ENCODE results near the gene MOGAT2. TPM values are rescaled to one million over a fixed set of nuclear protein-coding genes. Genes with fewer than 3 reads are reported as not detected.
"Not testable (repeated sequence)": the region's sequence is repeated elsewhere in the genome, so short reads cannot be mapped to it uniquely, and the experiment has no call there.

Gene MOGAT2
- under 1 TPM in 1 of 10 donors, not detected in 9; 0.08 TPM for polyA plus RNA-seq (ENCODE audit: insufficient read length in 10 of 10)
- long read RNA-seq, donor 1: 0 reads
- long read RNA-seq, donor 2: 0 reads
- long read RNA-seq, donor 3: 0 reads
- long read RNA-seq, donor 4: 0 reads
- long read RNA-seq, donor 5, partial matches to known transcripts: 0 of 1 reads
- long read RNA-seq, donor 5, other reads (novel, unspliced or antisense): 0 of 1 reads
- long read RNA-seq, donor 6: 0 reads
- long read RNA-seq, donor 7: 0 reads
- long read RNA-seq, donor 8: 0 reads
- long read RNA-seq, donor 9: 0 reads

DNA sequence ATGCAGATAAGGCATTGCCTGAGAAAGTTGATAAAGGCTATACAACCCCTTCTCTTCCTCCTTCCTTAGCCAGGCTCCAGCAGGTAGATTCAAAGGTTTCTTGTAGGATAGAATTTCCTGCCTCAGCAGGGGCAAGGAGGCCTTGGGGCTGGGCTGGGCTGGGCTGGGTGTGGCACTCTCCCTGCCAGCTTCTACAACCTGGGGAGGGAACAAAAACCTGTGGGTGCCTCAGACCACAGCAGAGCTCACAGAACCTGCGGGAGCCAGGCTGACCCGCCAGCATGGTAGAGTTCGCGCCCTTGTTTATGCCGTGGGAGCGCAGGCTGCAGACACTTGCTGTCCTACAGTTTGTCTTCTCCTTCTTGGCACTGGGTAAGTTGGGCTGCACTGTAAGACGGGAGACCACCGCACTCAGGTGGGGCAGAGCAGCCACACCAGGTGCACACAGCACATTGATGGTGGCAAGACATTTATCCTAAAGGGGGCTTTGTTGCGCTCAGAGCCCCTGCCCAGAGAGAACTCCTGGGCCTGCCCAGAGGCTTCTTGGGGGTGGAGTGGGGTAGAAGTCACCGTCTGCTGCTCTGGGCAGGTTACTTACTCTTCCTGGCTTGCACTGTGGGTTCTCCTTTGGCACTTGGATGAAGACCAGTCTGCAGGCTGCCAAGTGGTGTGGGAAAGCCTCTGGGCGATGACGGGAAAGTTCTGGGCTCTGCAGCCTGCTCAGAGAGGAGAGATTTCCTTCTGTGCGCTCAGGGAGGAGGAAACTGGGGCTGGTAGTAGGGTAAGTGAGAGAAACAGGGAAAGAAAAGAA is at the start of gene MOGAT2:
Gene MOGAT2 (plus strand): TSS at position 231 of the 811 bp plus-strand sequence. CDS start 51 bp downstream, at position 282.
- DNase-seq: no peak

DNA sequence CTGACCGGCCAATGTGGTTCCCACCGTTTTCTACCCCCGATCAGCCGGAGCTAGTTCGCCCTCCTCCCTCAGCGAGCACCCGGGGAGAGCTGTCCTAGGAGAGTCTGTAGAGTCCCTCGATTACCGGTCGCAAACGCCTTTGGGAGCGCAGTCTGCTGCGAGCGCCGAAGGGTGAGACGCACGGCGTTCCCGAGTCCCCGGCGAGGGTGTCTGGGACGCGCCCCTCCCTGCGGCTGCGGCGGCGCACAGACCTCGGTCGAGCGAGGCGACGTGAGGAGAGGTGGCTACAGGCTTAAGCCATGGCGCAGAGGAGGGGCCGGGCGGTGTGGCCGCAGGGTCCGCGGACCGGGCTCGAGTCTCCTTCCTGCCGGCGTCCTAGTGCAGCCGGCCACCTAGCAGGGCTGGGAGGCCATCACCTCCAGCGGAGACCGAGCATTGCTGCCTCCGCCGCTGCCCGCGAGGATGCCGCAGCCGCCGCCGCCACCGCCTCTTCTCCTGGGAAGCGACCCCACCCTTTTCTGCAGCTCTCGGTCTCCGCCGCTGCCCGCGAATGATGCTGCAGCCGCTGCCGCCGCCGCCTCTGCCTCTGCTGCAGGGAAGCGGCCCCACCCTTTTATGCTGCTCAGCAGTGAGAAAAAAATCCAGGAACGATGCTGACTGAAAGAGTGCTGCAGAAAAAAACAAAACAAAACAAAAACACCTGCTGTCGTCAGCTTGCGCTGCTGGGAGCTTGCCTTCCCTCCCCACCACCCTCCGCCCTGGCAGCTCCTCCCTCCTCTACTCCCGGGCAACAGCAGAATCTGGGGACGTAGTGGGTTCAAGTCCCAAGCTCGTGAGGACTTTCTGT is 49.0 kb upstream of the MOGAT2 start, which contains the start of gene MAP6:
Gene MAP6 (minus strand): TSS at position 588 of the 847 bp plus-strand sequence. CDS start 669 bp downstream, outside the sequence.
- peak in 2 of 3 donors; percentile 12 to 71 for DNase-seq

DNA sequence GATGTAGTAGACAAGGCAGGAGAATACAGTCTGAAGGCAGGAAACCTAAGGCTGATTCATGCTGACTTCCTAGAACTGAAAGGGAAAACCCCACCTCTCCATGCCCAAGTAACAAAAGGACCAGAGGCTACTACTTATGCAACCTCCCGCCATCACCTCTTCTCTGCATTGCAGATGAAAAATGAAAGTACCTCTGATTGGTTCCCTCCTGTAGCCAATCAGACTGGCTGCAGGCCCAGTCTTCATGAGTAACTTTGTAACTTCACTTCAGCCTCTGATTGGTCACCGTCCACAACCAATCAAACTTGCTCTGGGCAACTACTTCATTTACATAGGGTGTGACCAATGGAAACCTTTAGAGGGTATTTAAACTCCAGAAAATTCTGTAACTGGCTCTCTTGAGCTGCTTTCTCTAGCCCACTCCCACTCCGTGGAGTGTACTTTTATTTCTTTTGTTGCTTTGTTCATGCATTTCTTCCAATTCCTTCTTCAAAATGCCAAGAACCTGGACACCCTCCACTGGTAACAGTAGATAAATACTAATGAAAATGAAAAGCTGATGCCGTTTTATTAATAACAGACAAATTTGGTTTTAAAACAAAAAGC is 43.6 kb upstream of the MOGAT2 start:
- no peak for DNase-seq

DNA sequence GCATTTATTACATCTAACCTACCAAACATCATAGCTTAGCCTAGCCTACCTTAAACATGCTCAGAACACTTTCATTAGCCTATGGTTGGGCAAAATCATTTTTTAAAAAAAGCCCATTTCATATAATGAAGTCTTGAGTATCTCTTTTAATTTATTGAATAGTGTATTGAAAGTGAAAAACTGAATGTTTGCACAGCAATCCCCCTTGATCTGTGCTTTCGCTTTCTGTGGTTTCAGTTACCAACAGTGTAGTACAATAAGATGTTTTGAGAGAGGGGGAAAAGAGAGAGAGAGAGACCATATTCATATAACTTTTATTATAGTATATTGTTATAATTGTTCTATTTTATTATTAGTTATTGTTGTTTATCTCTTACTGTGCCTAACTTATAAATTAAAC is 40.4 kb upstream of the MOGAT2 start:
- DNase-seq: no peak

DNA sequence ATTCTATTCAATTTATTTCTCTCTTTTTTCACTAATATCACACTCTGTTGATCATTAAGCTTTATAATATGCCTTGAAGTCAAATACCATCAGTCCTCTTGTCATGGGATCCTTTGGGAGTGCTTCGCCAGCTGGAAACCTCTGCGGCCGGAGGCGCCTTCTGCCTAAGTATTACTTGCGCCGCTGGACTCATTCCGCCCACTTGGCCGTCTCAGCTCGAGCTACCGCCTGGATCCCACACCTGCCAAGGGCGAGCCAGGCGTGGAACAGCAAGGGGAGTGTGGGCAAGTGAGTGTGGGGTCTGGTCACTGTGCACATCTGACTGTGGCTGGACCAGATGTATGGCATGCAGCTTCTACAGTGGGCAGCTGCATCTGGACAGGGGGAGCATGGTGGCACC is 39.7 kb upstream of the MOGAT2 start:
- no peak for DNase-seq

DNA sequence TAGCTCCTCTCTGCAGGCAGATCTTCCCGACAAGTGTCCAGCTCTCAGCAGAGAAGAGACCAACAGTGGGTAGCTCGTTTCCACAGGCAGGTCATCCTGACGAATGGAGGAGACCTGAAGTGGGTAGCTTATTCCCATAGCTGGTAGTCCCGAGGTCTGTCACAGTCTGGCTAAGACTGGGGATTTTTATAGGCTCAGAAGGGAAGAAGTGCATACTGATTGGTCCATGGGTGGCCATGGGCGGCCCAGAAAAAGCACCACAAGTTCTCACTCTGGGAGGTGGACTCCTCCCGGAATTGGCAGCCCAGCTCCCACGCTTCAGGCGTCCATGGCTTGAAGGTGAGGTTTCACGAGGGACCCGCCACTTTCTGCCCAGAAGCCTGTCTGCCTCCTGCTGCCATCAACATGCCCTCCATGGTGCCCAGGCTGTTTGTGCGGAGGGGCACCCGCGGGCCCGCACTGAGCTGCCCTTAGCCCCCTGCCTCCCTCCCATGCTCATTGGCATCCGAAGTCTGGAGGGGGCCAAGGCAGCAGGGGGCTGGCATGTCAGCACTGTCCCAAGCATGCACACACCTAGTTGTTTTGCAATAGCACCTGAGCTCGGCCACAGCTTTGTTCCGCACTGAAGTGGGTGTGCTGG is 38.9 kb upstream of the MOGAT2 start:
- DNase-seq: no peak

DNA sequence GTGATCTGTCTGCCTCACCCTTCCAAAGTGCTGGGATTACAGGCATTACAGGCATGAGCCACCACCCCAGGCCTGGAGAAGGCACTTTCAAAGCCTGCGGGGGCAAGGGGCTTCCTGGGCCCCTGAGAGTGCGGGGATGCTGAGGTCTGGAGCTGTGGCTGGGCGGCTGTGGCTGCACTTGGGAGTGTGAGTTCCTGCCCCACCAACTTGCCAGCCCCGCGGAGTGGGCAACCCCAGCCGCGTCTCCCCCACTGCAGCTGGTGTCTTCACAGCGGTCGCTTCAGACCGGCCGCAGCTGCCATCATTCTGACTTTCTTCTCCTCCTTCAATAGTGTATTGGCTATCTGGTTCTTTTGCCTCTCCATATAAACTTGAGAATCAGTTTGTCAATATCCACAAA is 38.1 kb upstream of the MOGAT2 start:
- no peak for DNase-seq

DNA sequence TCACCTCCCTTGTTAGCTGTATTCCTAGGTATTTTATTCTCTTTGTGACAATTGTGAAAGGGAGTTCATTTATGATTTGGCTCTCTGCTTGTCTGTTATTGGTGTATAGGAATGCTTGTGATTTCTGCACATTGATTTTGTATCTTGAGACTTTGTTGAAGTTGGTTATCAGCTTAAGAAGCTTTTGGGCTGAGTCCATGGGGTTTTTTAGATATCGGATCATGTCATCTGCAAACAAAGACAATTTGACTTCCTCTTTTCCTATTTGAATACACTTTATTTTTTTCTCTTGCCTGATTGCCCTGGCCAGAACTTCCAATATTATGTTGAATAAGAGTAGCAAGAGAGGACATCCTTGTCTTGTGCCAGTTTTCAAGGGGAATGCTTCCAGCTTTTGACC is 33.8 kb upstream of the MOGAT2 start:
- DNase-seq: not testable (repeated sequence)

DNA sequence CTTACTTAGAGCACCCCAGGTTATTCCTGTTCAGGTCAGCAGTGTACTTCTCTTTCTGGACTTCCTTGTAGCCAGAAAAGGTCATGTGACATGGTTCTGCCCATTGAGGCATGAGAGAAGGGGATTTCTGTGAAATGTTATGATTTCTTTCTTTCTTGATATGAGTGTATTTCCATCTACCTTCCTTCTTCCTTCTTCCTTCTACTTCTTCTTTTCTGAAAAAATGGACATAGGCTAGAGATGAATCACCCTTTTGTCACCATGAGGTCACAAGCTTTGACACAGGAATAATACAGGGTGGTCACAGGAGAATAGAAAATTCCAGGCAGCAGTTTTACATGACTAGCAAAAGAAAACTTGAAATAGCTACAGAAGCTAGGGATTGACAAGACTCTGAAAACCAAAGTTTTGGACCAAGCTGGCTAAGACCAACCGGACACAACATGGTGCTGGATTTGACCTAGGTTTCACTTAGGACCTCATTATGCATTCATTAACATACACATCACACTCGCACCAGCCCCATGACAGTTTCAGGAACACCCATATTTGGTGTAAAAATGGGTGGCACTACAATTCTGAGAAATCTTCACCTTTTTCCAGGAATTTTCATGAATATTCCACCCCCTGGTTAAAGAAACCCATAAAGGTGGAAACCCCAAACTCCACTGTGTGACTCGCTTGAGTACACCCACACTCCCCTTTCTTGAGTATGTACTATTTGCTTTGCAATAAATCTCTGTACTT is 27.6 kb upstream of the MOGAT2 start:
- DNase-seq: no peak

DNA sequence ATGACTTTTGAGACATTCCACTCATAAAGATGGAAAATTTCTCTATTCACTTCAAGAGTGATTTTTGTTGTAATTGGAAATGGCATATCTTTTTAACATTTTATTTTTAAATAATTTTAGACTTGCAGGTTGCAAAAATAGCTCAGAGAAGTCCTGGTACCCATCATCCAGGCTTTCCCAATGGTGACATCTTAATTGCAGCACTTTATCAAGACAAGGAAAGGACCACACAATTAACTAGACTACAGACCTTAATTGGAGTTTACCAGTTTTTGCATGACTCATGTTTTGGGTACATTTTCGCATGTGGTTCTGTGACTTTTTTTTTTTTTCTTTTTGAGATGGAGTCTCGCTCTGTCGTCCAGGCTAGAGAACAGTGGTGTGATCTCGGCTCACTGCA is 25.8 kb upstream of the MOGAT2 start:
- DNase-seq: no peak

DNA sequence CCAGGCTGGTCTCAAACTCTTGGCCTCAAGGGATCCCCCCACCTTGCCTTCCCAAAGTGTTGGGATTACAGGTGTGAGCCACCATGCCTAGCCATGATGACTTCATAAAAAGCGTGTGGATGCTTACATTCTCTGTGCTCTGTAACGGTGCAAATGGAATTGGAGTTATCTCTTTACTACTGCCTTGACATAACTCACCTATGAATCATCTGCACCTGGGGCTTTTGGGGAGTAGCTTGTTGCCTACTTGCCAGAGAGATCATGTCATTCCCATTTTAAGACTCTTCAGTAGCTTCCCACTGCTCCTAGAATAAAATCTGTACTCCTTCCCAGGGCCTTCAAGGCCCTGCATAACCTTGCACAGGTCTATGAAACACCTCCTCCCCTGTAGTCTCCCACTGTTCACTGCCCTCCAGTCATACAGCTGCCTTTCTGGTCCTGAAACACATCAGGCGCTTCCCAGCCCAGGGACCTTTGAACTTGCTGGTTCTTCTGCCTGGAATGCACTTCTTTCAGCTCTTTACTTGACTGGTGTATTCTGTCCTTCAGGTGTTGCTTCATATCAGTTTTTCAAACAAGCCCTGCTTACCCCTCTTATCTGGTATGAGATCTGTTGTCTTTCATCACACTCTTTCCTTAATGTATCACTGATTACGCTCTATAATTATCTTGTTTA is 19.6 kb upstream of the MOGAT2 start:
- DNase-seq: no peak

DNA sequence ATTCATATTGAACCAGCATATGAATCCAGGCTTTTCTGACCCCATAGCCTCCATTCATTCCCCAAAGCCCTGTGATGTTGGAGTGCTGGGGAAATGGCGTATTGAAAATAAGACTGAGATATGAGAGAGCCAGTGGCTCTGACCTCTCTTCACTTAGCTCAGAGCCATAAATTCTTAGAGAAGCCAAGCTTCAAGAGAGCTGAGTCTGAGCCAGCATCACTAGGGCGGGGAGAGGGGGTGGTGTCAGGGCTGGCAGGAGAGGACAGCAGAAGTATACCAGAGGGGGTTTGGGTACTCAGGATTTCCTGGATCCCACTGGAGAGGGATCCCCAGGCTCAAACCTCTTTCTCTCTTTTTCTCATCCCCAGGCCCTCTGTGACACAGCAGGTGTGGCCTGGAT is 16.7 kb upstream of the MOGAT2 start:
- peak in 1 of 3 donors; percentile 25 for DNase-seq

DNA sequence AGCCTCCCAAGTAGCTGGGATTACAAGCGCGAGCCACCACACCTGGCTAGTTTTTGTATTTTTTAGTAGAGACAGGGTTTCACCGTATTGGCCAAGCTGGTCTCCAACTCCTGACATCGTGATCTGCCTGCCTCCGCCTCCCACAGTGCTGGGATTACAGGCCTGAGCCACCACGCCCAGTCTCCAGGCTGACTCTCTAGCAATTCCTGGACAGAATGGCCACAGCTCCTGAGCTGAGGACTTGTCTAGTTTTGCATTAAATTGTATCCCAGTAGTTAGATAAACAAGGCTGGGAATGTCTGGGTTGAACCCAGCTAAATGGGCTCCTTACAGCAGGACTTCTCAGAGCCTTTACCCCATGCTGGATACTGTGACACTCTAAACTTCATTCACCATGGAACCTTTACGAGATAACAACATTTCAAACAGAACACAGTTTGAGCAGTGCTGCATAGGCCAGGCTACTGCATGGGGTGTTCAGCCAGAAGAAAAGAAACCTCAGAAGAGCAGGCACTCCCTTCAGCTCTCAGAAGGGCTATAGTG is 13.9 kb upstream of the MOGAT2 start:
- no peak for DNase-seq

DNA sequence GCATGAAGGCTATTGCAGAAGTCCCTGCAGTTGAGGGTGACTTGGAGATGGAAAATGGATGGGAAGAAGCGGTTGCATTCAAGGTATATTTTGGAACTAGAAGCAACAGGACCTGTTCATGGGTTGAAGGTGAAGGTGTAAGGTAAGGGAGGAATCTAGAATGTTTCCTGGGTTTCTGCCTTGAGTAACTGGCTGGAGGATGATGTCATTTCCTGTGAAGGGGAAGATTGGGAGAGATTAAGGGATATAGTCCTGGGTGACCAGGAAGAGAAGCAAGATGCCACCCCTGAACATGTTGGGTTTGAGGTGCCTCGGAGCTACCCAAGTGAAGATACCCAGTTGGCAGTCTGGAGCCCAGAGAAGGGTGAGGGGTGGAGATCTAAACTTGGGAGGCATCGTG is 12.1 kb upstream of the MOGAT2 start:
- DNase-seq: no peak

DNA sequence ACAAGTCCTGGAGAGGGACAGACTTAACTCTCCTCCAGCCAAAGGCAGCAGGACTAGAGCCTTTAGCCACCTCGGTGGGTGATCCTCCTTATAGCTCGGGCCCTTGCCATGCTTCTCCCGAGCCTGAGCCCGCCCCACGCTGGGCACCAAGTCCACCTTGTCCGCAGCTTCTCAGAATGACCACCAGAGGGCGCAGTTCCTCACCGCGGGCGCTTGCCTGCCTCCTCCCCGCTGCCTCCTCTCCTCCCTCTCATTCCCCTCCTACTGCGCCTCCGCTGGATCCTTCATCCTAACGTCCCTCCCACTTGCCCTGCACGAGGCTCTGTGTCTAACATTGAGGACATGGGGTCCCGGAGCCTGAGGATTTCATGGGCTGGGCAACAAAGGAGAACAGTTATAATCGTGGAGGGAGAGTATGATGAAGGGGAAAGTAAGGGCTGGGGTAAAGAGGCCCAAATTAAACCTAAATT is 11.3 kb upstream of the MOGAT2 start:
- peak; percentile 48 to 77 (median 65) for DNase-seq

DNA sequence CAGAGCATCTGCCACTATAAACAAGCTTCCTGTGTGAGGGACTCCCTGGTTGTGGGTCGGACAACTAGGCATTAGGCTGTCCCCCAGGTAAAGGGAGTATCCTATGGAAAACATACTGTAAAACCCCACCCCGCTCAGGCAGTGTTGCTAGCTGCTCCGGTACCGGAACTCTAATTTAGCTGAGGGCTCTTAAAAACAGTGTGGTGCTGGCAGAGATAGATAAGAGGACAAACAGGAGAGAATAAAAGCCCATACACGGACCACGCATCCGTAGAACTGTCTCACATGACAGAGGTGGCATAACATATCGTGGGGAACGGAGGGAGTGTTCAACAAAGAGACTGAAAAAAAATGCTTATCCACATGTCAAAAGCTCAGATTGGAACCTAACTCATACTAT is 3.4 kb upstream of the MOGAT2 start:
- DNase-seq: no peak

DNA sequence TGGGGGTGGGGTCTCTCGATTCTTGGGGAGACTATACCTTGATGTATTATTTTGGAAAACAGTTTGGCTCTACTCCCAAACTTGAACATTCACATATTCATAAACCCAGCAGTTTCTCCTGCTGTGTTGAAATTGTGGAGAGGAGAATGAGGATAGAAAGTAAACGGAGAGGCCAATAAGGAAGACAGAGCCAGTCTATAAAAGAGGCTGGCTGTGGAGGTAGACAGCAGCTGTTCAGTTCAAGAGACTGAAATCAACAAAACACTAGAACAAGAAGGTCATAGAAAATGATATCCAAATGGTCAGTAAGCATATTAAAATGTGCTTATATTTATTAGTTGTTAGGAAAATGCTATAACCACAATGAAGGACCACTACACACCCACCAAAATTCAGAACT is 1.9 kb upstream of the MOGAT2 start:
- no peak for DNase-seq

DNA sequence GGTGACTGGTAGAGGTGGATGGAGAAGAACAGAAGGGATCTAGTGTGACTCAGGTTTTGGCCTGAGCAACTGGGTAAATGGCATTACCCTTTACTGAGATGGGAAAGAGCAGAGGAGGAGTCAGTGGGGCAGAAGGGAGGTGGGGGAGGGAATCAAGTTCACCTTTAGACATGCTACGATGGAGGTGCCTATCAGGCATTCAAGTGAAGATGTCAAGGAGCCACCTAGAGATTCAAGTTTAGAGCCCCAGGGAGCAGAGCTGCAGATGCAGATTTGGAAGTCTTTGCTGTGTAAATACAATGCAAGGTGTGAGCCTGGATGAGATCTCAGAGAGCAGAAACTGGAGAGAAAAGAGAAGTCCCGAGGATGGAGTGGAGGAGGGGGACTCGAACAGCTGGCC is 979 bp upstream of the MOGAT2 start:
- no peak for DNase-seq
